Astrocyte of the spinal cord (primary cell): ENCODE results near the gene DMKN.

Source experiments
- DNase-seq: peaks from one replicate; pipeline ENCODE4 v3.0.0; 2011; ENCODE audit warnings: low read depth, low spot score
- H3K4me3 ChIP-seq: 2 replicates; pipeline ENCODE4 v1.5.1; 2011; ENCODE audit warnings: low read depth, mild to moderate bottlenecking, low read length, moderate library complexity
- CTCF ChIP-seq: IDR thresholded peaks from 2 replicates; pipeline ENCODE4 v1.5.1; 2012; ENCODE audit warnings: low read depth, mild to moderate bottlenecking, low read length, inconsistent platforms
- in situ Hi-C: cut with HindIII; loops from 2 replicates; pipeline ENCODE4 v1.10.0; 2017; ENCODE audit warnings: low sequenced_read_pairs

Gene DMKN

GRCh38 chr19:35516310-35516709 lies 2.9 kb upstream of the DMKN start:
- no peak for DNase-seq
- no peak for TF ChIP-seq CTCF
- in situ Hi-C loops: no loop called here
- H3K4me3 ChIP-seq: no peak overlapping the region

GRCh38 chr19:35514282-35514809 lies 897 bp upstream of the DMKN start:
- in situ Hi-C loops: no loop called here
- H3K4me3 ChIP-seq: no peak overlapping the region
- DNase-seq: no peak
- no peak for TF ChIP-seq CTCF

DNA sequence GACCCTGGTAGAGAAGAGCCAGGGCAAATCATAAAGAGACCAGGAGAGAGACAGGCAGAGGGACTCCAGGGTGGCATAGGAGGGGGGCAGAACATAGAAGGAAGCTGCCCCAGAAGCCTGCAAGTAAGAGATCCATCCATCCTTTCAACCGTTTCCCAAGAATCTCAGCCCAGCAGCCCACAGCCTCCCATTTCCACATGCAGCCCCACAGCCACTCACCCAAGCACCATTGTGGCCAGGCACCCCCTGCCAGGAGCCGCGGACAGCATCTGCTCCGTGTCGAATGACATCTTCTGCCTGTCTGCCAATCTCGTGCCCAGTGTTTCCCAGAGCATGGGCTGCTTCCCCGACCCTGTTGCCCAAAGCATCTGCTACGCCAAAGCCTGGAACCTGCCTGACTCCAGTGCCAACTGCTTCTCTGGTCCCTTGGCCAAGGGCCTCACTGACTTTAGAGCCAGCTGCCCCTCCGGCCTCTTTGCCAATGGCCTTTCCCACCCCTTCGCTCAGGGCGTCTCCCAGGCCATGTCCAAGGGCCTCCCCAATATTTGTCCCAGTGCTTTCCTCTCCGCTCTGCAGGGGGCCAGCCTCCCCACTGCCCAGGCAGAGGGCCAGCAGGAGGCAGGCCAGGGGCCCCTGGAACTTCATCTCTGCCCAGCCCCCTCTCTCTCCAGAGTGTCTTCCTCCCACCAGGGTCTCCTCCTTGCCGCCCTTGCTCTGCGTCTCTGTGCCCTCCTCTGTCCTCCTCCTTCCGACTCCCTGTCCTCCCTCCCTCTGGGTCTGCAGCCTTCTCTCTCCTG lies 420 bp downstream of the DMKN start:
- TF ChIP-seq CTCF: no peak
- H3K4me3 ChIP-seq: no peak overlapping the region
- in situ Hi-C loops: no loop called here
- no peak for DNase-seq

DNA sequence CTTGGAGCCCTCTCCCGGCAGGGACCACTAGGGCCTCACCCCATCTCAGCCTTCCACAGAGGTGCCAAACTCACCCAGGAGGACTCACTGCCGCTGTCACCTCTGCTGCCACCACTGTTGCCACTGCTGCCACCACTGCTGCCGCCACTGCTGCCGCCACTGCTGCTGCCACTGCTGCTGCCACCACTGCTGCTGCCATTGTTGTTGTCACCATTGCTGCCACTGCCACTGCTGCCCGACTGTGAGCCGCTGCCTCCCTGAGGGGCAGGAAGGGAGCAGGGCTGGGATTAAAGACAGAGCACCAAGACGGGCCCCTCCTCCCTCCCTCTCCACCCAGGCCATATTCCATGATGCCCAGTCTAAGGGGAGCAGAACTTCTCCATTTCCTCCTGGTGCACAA lies 2.1 kb downstream of the DMKN start:
- in situ Hi-C loops: no loop called here
- no peak for TF ChIP-seq CTCF
- no peak overlapping the region for H3K4me3 ChIP-seq
- no peak for DNase-seq

GRCh38 chr19:35510626-35510964 lies 2.9 kb downstream of the DMKN start:
- no peak overlapping the region for H3K4me3 ChIP-seq
- TF ChIP-seq CTCF: no peak
- in situ Hi-C loops: no loop called here
- no peak for DNase-seq

DNA sequence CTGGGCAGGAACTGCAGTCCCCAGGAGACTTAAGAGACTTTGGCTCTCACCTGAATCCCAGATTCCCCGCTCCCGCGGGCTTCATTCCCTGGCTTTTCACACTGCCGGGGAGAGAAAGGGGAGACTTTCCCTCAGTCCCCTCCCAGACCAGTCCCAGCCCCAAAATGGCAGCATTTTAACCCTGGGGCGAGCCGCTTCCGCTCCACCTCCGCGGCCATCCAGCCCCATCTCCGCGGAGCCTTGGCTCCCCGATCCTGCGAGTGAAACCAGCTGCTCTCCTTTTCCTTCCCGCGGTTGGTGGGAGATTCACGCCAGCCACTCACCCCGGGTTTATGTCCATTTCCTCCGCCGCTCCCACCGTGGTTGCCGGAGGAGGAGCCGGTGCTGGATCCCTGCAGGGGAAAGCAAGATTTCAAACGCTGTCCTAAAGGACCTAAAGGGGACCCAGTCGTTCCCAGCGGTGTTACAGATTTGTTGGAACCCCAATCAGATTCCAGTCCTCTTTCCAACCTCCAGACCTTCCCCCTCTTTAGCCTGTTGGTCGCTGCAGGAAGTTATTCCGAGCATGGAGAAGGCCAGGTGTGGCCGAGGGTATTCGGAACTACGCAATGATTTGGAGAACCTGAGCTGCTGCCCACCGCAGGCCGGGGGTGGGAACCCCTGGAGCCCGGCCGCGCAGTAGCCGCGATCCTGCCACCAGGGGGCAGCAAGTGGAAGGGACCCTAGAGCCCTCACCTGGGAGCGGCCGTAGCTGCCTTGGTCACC lies 3.4 kb downstream of the DMKN start:
- DNase-seq: peak; percentile 5

More for the DNA sequence above, 3.4 kb downstream of the DMKN start:
- TF ChIP-seq CTCF: peak; percentile 91
- no peak overlapping the region for H3K4me3 ChIP-seq
- in situ Hi-C loops: no loop called here
